Nephron (organoid): Measurements from ENCODE around the gene RAB11FIP4.

Source experiments
- H3K27ac Mint-ChIP-seq, 3 experiments: 2 replicates each; pipeline ENCODE4 v1.8.0; 2020; ENCODE audit warnings: mixed read lengths in 3 of 3, mild to moderate bottlenecking in 2 of 3, moderate library complexity in 1 of 3
- H3K27me3 Mint-ChIP-seq: 2 replicates; pipeline ENCODE4 v1.8.0; 2021; ENCODE audit warnings: low read depth, mild to moderate bottlenecking, moderate library complexity, mixed read lengths
- H3K36me3 Mint-ChIP-seq: 2 replicates; pipeline ENCODE4 v1.8.0; 2020; ENCODE audit warnings: low read depth, mixed read lengths
- H3K4me1 Mint-ChIP-seq: 2 replicates; pipeline ENCODE4 v1.8.0; 2020; ENCODE audit warnings: mixed read lengths
- H3K4me3 Mint-ChIP-seq, 3 experiments: 2 replicates each; pipeline ENCODE4 v1.8.0; 2020; ENCODE audit warnings: mild to moderate bottlenecking in 3 of 3, mixed read lengths in 3 of 3, moderate library complexity in 2 of 3
- H3K9me3 Mint-ChIP-seq: 2 replicates; pipeline ENCODE4 v1.8.0; 2020; ENCODE audit warnings: mixed read lengths
- CTCF ChIP-seq, 3 experiments: fragments of 200-600 bp; sonication (generic); IDR thresholded peaks; one replicate each; pipeline ENCODE4 v1.5.0; 2021; ENCODE audit warnings: antibody characterized with exemption in 3 of 3; ENCODE audit not compliant: unreplicated experiment in 3 of 3

RAB11FIP4 gene

GRCh38 chr17:31541559-31541958 lies 150.1 kb downstream of the RAB11FIP4 start:
- peak in 1 of 3 experiments; percentile 7 for TF ChIP-seq CTCF (IDR thresholded peaks at IDR 0.05; ENCODE audit: unreplicated experiment in 3 of 3)
- Mint-ChIP-seq H3K4me1 (peaks cover 18% of the 10 kb centered on the region), H3K36me3 (no peaks in the 10 kb centered on the region), H3K4me3 (no peak overlapping the region), H3K27me3 (peaks cover 3% of the 10 kb centered on the region), H3K27ac (no peak overlapping the region), H3K9me3 (no peaks in the 10 kb centered on the region)

DNA sequence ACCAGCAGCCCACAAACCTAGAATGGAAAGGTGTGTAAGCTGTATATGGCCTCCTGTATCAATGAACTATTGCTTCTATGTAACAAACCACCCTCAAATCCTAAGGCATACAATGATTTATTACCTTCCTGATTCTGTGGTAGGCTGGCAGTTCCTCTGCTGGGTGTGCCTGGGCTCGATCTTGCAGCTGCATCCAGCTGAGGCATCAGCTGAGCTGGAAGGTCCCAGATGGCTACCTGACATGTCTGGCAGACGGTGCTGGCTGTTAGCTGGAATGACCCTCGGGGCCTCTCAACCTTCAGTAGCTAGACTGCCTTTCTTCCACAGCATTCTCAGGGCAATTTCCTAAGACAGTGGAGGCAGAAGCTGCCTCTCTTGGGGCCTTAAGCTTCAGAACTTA lies 152.7 kb downstream of the RAB11FIP4 start:
- Mint-ChIP-seq H3K36me3 (no peaks in the 10 kb centered on the region), H3K27me3 (peaks cover 3% of the 10 kb centered on the region), H3K4me3 (no peak overlapping the region), H3K27ac (no peak overlapping the region), H3K9me3 (no peaks in the 10 kb centered on the region), H3K4me1 (no peaks in the 10 kb centered on the region)
- TF ChIP-seq CTCF (IDR thresholded peaks at IDR 0.05; ENCODE audit: unreplicated experiment in 3 of 3): no peak

- TF ChIP-seq CTCF (IDR thresholded peaks at IDR 0.05; ENCODE audit: unreplicated experiment in 3 of 3): no peak
- Mint-ChIP-seq H3K4me1 (no peaks in the 10 kb centered on the region), H3K9me3 (no peaks in the 10 kb centered on the region), H3K36me3 (no peaks in the 10 kb centered on the region), H3K4me3 (peak overlapping the region in 1 of 3 experiments; percentile 88), H3K27ac (no peak overlapping the region), H3K27me3 (no peaks in the 10 kb centered on the region)
Measured at GRCh38 chr17:31546650-31547049, 155.2 kb downstream of the RAB11FIP4 start.

DNA sequence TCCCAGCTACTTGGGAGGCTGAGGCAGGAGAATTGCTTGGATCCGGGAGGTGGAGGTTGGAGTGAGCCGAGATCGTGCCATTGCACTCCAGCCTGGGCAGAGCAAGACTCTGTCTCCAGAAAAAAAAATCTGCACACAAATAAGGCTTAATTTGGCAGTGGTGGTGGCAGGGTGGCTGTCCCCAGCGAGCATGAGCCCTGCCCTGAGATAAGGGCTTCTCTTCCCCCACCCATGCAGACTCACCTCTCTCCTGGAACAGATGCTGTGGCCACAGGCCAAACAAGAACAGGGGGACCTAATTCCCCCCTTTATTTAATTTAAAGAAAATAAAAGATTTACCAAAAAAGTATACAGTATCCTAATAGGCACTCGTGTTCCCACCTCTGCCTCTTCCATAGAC lies 157.2 kb downstream of the RAB11FIP4 start:
- H3K27ac Mint-ChIP-seq: peak overlapping the region; percentile 63 to 80 (median 75)
- H3K9me3 Mint-ChIP-seq: no peaks in the 10 kb centered on the region
- H3K36me3 Mint-ChIP-seq: no peaks in the 10 kb centered on the region

DNA sequence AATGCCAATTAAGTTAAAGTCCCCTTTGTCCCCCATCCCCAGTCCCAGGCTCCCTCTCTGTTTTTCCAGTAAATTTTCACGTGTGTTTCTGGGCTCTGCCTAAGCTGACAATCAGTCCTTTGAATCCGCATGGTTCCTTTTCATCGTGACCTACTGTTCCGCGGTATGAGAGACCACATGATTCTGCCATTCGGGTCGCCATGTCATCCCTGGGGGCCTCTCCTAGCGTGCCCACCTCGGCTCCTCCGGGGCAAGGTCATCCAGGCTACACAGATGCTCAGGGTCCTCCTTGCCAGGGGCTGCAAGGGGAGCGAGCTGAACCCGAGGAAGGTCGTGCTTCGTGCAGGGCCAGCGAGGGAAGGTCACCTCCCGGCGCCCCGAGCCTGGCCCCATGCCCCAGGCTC lies 157.6 kb downstream of the RAB11FIP4 start:
- H3K27ac Mint-ChIP-seq: peak overlapping the region; percentile 63 to 80 (median 75)
- H3K4me1 Mint-ChIP-seq: no peaks in the 10 kb centered on the region
- H3K9me3 Mint-ChIP-seq: no peaks in the 10 kb centered on the region
- no peak for TF ChIP-seq CTCF (IDR thresholded peaks at IDR 0.05; ENCODE audit: unreplicated experiment in 3 of 3)
- peak overlapping the region; percentile 72 to 89 (median 88) for H3K4me3 Mint-ChIP-seq
- H3K27me3 Mint-ChIP-seq: peaks cover 11% of the 10 kb centered on the region
- H3K36me3 Mint-ChIP-seq: no peaks in the 10 kb centered on the region

More for the DNA sequence above, 157.2 kb downstream of the RAB11FIP4 start:
- TF ChIP-seq CTCF (IDR thresholded peaks at IDR 0.05; ENCODE audit: unreplicated experiment in 3 of 3): no peak
- H3K4me3 Mint-ChIP-seq: peak overlapping the region; percentile 72 to 89 (median 88)
- H3K4me1 Mint-ChIP-seq: no peaks in the 10 kb centered on the region
- peaks cover 6% of the 10 kb centered on the region for H3K27me3 Mint-ChIP-seq
